NCI-H226 (cell line): ENCODE measurements around the gene DHRS1.

Source experiments
- DNase-seq: peaks from one replicate; pipeline ENCODE4 v3.0.0-alpha.2; 2015

DHRS1 gene

DNA sequence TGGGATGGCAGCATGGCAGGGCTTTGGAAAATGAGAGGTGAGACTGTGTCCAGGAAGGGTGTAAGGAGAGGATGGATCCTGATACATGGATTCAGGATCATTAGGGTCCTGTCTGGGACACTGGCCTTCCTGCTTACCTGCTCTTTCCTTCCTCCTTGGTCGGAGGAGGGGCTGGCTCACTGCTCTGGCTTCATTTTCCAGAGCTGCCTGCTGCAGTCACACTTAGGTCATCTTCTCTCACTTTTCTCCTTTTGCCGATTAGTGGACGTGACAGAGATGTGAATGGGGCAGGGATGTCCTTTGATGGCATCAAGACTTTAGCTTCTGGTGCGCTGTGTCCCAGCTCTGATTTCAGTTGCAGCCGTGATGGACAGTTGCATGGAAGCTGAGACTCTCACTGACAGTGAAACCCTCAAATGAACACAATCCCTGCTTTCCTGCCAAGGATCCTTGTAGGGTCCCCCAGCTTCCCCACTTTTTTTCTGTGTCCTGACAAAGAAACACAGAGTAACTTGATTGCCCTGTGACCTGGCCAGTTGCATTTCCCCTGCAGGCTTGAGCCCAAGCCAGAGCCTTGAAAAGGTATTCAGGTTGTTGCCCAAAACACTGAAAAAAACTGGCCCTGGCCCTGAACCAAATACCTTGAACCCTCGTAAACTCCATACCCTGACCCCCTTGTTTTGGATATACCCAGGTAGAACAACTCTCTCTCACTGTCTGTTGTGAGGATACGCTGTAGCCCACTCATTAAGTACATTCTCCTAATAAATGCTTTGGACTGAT, 9.0 kb upstream of the DHRS1 start:
- DNase-seq, result no peak

DNA sequence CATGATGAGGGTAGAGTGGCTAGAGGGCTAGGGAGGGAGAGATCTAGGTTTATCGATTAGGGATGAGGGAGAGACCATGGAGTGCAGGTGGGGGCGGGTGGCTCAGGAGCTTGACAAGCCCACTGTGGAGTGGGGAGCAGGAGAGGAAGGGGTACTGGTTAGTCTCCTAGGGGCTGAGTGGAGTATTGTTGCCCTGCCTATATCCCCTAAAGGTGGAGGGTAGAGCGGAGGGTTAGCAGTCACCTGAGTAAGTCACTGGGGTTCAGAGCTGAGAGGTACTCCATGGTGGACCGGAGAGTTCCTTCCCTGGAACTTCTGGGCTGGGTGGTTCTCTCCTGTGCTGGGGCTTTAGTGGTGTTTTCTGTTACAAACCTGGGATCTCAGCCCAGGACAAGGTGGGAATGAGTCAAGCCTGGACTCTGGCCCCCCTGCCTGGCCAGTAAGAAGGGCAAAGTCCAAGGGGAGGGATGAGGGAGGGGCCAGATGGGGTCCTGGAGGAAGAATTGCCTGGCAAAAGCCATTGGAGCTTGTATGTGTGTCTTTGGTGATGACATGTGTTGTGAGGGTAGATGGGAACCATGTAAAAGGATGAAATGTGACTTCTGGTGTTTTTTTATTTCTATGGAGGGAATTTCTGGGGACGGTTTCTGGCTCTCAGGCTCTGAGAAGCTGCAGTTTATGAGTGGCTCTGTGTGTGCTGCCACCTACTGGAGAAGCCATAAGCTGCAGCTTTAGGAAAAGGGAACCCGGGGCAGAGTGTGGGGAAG, 8.2 kb upstream of the DHRS1 start, which contains the start of gene CIDEB:
TSS of gene CIDEB (minus strand) at position 403 of the 767 bp plus-strand sequence. CDS start at position 284, 119 bp downstream.
- peak; percentile 26 for DNase-seq

DNA sequence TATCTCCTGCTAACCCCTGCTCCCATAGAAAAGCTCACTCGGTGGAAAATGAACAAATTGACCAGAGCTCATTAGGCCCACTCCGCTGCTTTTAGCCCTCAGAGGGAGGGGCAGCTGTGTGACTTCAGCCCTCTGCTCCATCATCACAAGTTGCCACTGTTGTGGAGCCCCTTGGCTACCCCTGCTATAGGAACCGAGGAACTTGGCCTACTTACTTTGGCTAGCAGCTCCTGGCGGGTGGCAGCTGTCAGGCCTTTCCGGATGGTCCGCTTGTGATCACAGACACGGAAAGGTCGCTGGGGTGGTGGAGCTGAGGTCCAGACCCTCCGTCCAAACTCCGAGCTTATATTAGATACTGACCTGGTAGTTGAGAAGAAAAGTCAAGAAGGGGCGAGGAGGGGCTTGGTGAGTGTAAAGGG, 7.6 kb upstream of the DHRS1 start:
- DNase-seq, result no peak

GRCh38 chr14:24304019-24304387, 4.4 kb upstream of the DHRS1 start:
- no peak for DNase-seq

DNA sequence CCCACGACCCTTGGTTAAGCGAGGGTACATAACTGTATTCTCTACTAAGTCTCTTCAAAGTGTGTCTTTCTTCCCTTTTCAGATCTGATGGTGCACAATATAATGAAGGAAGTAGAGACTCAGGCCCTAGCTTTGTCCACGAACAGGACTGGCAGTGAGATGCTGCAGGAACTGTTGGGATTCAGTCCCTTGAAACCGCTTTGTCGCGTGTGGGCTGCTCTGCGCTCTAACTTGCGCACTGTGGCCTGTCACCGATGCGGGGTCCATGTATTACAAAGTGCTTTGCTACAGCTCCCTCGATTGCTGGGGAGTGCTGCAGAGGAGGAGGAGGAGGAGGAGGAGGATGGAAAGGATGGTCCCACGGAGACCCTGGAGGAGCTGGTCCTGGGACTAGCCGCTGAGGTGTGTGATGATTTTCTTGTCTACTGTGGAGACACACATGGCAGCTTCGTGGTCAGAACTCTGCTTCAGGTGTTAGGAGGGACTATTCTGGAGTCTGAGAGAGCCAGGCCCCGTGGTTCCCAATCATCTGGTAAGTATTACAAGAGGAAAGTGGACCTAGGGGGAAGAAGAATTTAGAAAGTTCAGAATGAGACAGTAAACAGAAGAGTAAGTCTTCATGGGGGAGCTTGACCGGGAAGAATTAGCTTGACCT, 873 bp upstream of the DHRS1 start:
- DNase-seq, result no peak

GRCh38 chr14:24298892-24299254, 707 bp downstream of the DHRS1 start:
- peak; percentile 89 for DNase-seq

- DNase-seq, result no peak
Measured at GRCh38 chr14:24297190-24297964, 2.2 kb downstream of the DHRS1 start.

DNA sequence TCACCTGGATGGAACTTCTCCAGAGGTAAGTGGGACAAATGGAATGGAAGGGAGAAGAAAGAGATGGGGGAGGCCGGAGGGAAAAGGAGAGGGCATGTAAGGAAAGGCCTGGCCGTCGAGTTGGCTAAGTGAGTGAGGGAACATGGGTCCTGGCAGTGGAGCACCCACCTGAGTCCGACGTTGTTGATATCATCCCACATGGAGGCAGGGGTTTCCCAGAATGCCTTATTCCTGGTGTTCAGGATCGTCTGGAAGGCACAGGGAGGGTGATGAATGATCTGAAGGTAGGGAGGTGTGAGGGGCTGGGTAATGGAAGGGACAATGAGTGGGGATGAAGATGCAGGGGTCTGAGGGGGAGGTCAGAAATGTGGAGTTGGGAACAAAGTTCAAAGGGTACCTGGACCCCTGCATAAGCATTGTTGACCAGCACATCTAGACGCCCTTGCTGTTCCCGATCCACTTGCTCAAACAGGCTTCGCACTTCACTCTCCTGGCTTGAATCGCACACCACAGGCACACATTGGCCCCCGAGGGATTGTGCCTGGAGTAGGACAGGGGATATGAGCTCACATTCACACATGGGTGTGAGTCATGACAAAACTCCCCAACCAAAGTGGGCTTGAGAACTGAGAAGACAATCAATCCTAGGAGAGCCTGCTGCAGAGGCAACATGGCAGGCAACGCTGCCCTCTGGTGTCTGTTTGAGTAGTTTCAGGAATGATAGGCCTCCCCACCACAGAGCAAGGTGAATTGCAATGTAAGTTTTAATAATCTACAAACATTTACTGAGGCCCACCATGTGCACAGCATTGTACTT, 3.0 kb downstream of the DHRS1 start:
- peak; percentile 67 for DNase-seq

DNA sequence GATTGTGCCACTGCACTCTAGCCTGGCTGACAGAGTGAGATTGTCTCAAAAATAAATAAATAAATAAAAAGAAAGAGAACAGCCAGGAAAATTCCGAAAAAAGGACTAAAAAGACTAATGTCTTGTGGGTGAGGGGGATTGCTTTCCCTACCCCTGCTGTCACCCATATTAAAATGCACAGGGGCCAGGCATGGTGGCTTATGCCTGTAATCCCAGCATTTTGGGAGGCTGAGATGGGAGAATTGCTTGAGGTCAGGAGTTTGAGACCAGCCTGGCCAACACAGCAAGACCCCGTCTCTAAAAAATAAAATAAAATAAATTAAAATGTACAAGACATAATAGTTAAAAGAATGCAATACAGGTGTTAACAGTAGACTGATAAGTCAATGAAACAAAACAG, 6.1 kb downstream of the DHRS1 start:
- no peak for DNase-seq

- no peak for DNase-seq
Measured at GRCh38 chr14:24292118-24292807, 7.3 kb downstream of the DHRS1 start.

- DNase-seq, result no peak
Measured at GRCh38 chr14:24291446-24292117, 8.0 kb downstream of the DHRS1 start.

DNA sequence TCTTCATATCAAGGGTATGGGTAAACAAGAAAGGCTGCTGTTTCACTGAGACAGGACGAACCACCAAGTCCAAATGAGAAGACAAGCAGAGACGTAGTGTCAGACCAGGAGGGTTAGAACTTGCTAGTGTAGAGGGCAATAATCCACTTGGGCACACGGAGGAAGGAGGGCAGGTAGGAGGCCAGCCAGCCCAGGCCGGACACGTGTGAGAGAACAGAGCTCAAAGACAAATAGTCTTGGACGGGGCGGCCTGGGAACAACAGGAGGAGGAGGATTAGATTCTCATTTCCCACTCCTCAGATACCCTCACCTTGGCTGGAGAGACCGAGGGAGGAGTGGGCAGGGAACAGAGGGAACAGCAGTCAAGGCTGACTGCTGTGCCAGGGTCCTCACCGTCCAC, 8.8 kb downstream of the DHRS1 start:
- DNase-seq, result no peak

GRCh38 chr14:24289649-24290280, 9.8 kb downstream of the DHRS1 start:
- no peak for DNase-seq

GRCh38 chr14:24286996-24287395, 12.6 kb downstream of the DHRS1 start:
- DNase-seq, result no peak

- DNase-seq, result no peak
Measured at GRCh38 chr14:24285351-24285750, 14.2 kb downstream of the DHRS1 start.

DNA sequence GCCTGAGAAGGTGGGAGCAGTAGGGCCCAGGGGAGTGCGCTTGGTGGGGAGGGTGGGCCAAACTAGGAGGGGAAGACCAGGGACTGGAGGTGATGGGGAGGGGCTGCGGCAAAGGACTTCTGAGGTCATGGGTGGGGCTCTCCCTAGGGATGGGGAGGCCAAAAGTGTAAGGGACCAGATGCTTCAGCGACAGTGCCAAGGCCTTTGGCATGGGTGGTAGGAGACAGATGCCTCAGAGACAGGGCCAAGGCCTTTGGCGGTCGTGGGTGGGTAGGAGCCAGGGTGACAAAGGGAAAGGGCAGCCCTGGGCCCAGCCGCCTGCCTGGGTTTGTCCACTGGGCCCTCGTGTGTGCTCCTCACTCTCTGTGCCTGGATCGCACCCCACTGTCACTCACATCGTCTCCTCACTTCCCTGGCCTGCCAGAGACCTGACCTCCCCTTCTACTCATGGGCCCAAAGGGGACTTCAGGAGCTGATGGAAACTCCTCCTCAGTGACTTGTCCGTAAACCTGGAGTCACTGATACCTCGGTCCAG, 15.0 kb downstream of the DHRS1 start:
- DNase-seq, result no peak

DNA sequence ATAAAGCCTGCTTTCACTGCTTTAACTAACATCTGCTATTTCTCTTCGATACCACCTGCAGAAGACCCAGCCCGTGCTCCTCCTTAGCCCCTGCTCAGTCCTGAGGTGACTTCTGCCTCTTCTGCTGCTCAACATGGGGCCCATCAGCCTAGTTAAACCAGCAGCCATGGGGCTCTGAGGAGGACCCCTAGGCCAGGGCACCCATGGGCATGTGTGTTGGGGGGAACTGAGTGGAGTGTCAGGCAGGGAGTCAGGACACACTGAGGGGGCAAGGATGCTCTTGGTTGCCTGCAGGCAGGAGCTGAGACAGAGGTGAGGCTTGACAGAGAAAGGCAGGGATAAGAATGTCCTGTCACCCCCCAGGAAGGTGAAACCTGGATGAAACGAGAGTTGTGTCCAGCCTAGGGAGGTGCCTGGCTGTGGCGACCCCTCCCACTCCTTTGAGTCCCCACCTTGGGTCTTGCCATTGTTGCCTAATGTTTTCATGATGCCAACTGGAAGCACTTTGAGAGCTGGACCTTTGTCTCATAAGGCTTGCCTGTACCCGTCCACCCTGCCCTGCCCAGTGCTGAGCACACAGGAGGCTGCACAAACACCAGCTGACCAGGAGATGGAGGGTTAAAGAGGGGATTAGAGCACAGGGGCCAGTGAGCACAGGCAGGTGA, 15.7 kb downstream of the DHRS1 start:
- no peak for DNase-seq

DNA sequence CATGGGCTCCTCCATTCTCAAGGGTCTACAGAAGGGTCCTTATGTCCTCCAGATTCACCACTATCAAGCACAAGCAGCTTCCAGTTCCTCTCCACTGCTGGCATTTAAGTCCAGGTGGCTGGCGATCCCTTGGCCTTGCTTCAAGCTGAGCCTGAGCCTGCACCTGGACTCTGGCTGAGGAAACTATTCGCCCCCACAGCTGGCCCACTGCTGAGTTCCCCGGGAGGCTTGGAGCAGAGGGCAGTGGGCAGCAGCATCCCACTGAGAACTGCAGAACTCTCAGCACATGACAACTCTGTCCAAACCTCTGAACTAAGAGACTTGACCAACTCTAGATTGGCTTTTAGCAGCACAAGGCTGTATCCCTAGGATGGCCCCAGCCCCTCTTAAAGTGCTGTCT, 16.8 kb downstream of the DHRS1 start:
- DNase-seq, result no peak

- no peak for DNase-seq
Measured at GRCh38 chr14:24281636-24282035, 17.9 kb downstream of the DHRS1 start.
